OCI-LY1 (cell line): ENCODE data around the gene ELMO1.

Experiments used
- H2AFZ ChIP-seq: fragments of 200-600 bp; sonication (generic), shearing (Covaris generic); 2 replicates; pipeline ENCODE4 v1.6.0; 2014; ENCODE audit warnings: antibody characterized with exemption, mild to moderate bottlenecking, low read length
- H3F3A ChIP-seq: fragments of 200-600 bp; sonication (generic), shearing (Covaris generic); 2 replicates; pipeline ENCODE4 v1.6.0; 2014; ENCODE audit warnings: mild to moderate bottlenecking, antibody characterized with exemption, low read length, moderate library complexity; ENCODE audit not compliant: insufficient read depth
- H3K27ac ChIP-seq: fragments of 200-600 bp; sonication (generic); 2 replicates; pipeline ENCODE4 v1.5.1; 2014; ENCODE audit warnings: low read length, mixed run types, mild to moderate bottlenecking, low read depth; ENCODE audit not compliant: poor library complexity, severe bottlenecking
- H3K27me3 ChIP-seq: fragments of 200-600 bp; sonication (generic); 2 replicates; pipeline ENCODE4 v1.6.0; 2014; ENCODE audit warnings: antibody characterized with exemption, mild to moderate bottlenecking, low read length, moderate library complexity; ENCODE audit not compliant: insufficient read depth
- H3K36me3 ChIP-seq: fragments of 200-600 bp; sonication (generic); 2 replicates; pipeline ENCODE4 v1.6.1; 2014; ENCODE audit warnings: mild to moderate bottlenecking, antibody characterized with exemption, low read length, moderate library complexity, mixed read lengths; ENCODE audit not compliant: insufficient read depth
- H3K4me1 ChIP-seq: fragments of 200-600 bp; sonication (generic); 2 replicates; pipeline ENCODE4 v1.5.1; 2014; ENCODE audit warnings: mild to moderate bottlenecking, low read length, moderate library complexity; ENCODE audit not compliant: insufficient read depth, severe bottlenecking
- H3K4me2 ChIP-seq: fragments of 200-600 bp; sonication (generic), shearing (Covaris generic); 2 replicates; pipeline ENCODE4 v1.6.1; 2014; ENCODE audit warnings: low read length
- H3K4me3 ChIP-seq: fragments of 200-600 bp; sonication (generic); 2 replicates; pipeline ENCODE4 v1.5.1; 2014; ENCODE audit warnings: low read length, low read depth, mild to moderate bottlenecking, mixed read lengths; ENCODE audit not compliant: poor library complexity, severe bottlenecking
- H3K79me2 ChIP-seq: fragments of 200-600 bp; shearing (Covaris generic); 2 replicates; pipeline ENCODE4 v1.6.1; 2016; ENCODE audit warnings: mixed run types, low read length, mixed read lengths; ENCODE audit not compliant: insufficient read depth
- H3K9ac ChIP-seq: fragments of 200-600 bp; sonication (generic), shearing (Covaris generic); 2 replicates; pipeline ENCODE4 v1.6.1; 2014; ENCODE audit warnings: mild to moderate bottlenecking, low read length, mixed read lengths
- H3K9me2 ChIP-seq: fragments of 200-600 bp; sonication (generic), shearing (Covaris generic); 2 replicates; pipeline ENCODE4 v1.6.1; 2014; ENCODE audit warnings: low read depth, mild to moderate bottlenecking, low read length, mixed read lengths
- H3K9me3 ChIP-seq: fragments of 200-600 bp; shearing (Covaris generic); 2 replicates; pipeline ENCODE4 v1.6.1; 2014; ENCODE audit warnings: low read length, mixed read lengths
- H4K20me1 ChIP-seq: fragments of 200-600 bp; sonication (generic), shearing (Covaris generic); 2 replicates; pipeline ENCODE4 v1.6.0; 2016; ENCODE audit warnings: mild to moderate bottlenecking, low read length; ENCODE audit not compliant: insufficient read depth
- CTCF ChIP-seq: fragments of 200-600 bp; sonication (generic), shearing (Covaris generic); IDR thresholded peaks from 2 replicates; pipeline ENCODE4 v1.5.1; 2017; ENCODE audit warnings: mild to moderate bottlenecking, antibody characterized with exemption, low read length, moderate library complexity, mixed read lengths
- EZH2 ChIP-seq: fragments of 200-600 bp; sonication (generic), shearing (Covaris generic); IDR thresholded peaks from 2 replicates; pipeline ENCODE4 v1.8.0; 2017; ENCODE audit warnings: borderline replicate concordance, mixed run types, mild to moderate bottlenecking, antibody characterized with exemption, low read length, moderate library complexity, mixed read lengths

Gene ELMO1

GRCh38 chr7:37085600-37085999 is 363.1 kb downstream of the ELMO1 start:
- Histone ChIP-seq H3F3A (no peaks in the 10 kb centered on the region; the same call in 1 of the 2 replicates), H3K4me2 (no peak overlapping the region), H3K27ac (no peak overlapping the region), H3K36me3 (peaks cover 77% of the 10 kb centered on the region), H3K4me3 (no peak overlapping the region), H3K27me3 (no peaks in the 10 kb centered on the region), H4K20me1 (no peaks in the 10 kb centered on the region), H3K9me2 (no peaks in the 10 kb centered on the region), H3K9ac (no peak overlapping the region), H2AFZ (no peak overlapping the region), H3K4me1 (no peaks in the 10 kb centered on the region), H3K9me3 (no peaks in the 10 kb centered on the region), H3K79me2 (no peaks in the 10 kb centered on the region)
- TF ChIP-seq EZH2: no peak
- no peak for TF ChIP-seq CTCF

- H4K20me1 ChIP-seq: no peaks in the 10 kb centered on the region
- H3K79me2 ChIP-seq: no peaks in the 10 kb centered on the region
- peaks cover 67% of the 10 kb centered on the region for H3K36me3 ChIP-seq
- H2AFZ ChIP-seq: no peak overlapping the region
- H3K4me2 ChIP-seq: no peak overlapping the region
- H3K27me3 ChIP-seq: no peaks in the 10 kb centered on the region
- H3F3A ChIP-seq: no peaks in the 10 kb centered on the region; the same call in 1 of the 2 replicates
- H3K4me1 ChIP-seq: no peaks in the 10 kb centered on the region
- no peak overlapping the region for H3K9ac ChIP-seq
- TF ChIP-seq CTCF (no peak), EZH2 (no peak)
- no peaks in the 10 kb centered on the region for H3K9me3 ChIP-seq
- H3K9me2 ChIP-seq: no peaks in the 10 kb centered on the region
- H3K4me3 ChIP-seq: no peak overlapping the region
- H3K27ac ChIP-seq: no peak overlapping the region
These were observed 364.4 kb downstream of the ELMO1 start for GRCh38 chr7:37084303-37084702.

GRCh38 chr7:37083311-37084096 is 365.2 kb downstream of the ELMO1 start:
- Histone ChIP-seq H3K9me2 (no peaks in the 10 kb centered on the region), H3K4me2 (no peak overlapping the region), H3F3A (no peaks in the 10 kb centered on the region; the same call in 1 of the 2 replicates), H3K36me3 (peaks cover 60% of the 10 kb centered on the region), H2AFZ (no peak overlapping the region), H3K9me3 (no peaks in the 10 kb centered on the region), H3K79me2 (no peaks in the 10 kb centered on the region), H3K9ac (no peak overlapping the region), H3K27me3 (no peaks in the 10 kb centered on the region), H3K4me1 (no peaks in the 10 kb centered on the region), H3K27ac (no peak overlapping the region), H3K4me3 (no peak overlapping the region), H4K20me1 (no peaks in the 10 kb centered on the region)
- no peak for TF ChIP-seq CTCF
- no peak for TF ChIP-seq EZH2
